ENCODE data around the gene WNT7B.

WNT7B gene

GRCh38 chr22:45927059-45927458 lies 49.9 kb downstream of the WNT7B start:
- DNase-seq (ENCODE audit: low read depth in 2 of 2) = no peak

GRCh38 chr22:45926433-45926832 lies 50.5 kb downstream of the WNT7B start:
- no peak for DNase-seq (ENCODE audit: low read depth in 2 of 2)

- DNase-seq (ENCODE audit: low read depth in 2 of 2) = no peak
Observed at GRCh38 chr22:45925811-45926351, 51.1 kb downstream of the WNT7B start.

- no peak for DNase-seq (ENCODE audit: low read depth in 2 of 2)
Observed at GRCh38 chr22:45923835-45924234, 53.1 kb downstream of the WNT7B start.

GRCh38 chr22:45923212-45923611 lies 53.8 kb downstream of the WNT7B start:
- DNase-seq (ENCODE audit: low read depth in 2 of 2) = no peak

GRCh38 chr22:45922661-45923060 lies 54.3 kb downstream of the WNT7B start:
- no peak for DNase-seq (ENCODE audit: low read depth in 2 of 2)

- no peak for DNase-seq (ENCODE audit: low read depth in 2 of 2)
Observed at GRCh38 chr22:45922256-45922655, 54.7 kb downstream of the WNT7B start.

GRCh38 chr22:45919504-45920286 lies 57.3 kb downstream of the WNT7B start:
- DNase-seq (ENCODE audit: low read depth in 2 of 2) = no peak

- DNase-seq (ENCODE audit: low read depth in 2 of 2) = no peak
Observed at GRCh38 chr22:45918459-45919370, 58.2 kb downstream of the WNT7B start.

- no peak for DNase-seq (ENCODE audit: low read depth in 2 of 2)
Observed at GRCh38 chr22:45917700-45918458, 59.1 kb downstream of the WNT7B start.

GRCh38 chr22:45917146-45917545 lies 59.8 kb downstream of the WNT7B start:
- no peak for DNase-seq (ENCODE audit: low read depth in 2 of 2)

- no peak for DNase-seq (ENCODE audit: low read depth in 2 of 2)
Observed at GRCh38 chr22:45916515-45916914, 60.4 kb downstream of the WNT7B start.

GRCh38 chr22:45915841-45916240 lies 61.1 kb downstream of the WNT7B start:
- DNase-seq (ENCODE audit: low read depth in 2 of 2) = no peak

GRCh38 chr22:45915151-45915550 lies 61.8 kb downstream of the WNT7B start:
- DNase-seq (ENCODE audit: low read depth in 2 of 2) = no peak

- no peak for DNase-seq (ENCODE audit: low read depth in 2 of 2)
Observed at GRCh38 chr22:45914309-45914708, 62.7 kb downstream of the WNT7B start.

- no peak for DNase-seq (ENCODE audit: low read depth in 2 of 2)
Observed at GRCh38 chr22:45912910-45913309, 64.1 kb downstream of the WNT7B start.

- DNase-seq (ENCODE audit: low read depth in 2 of 2) = no peak
Observed at GRCh38 chr22:45911601-45912271, 65.2 kb downstream of the WNT7B start.

- no peak for DNase-seq (ENCODE audit: low read depth in 2 of 2)
Observed at GRCh38 chr22:45910928-45911467, 66.0 kb downstream of the WNT7B start.

- no peak for DNase-seq (ENCODE audit: low read depth in 2 of 2)
Observed at GRCh38 chr22:45908961-45909360, 68.0 kb downstream of the WNT7B start.

- DNase-seq (ENCODE audit: low read depth in 2 of 2) = no peak
Observed at GRCh38 chr22:45907996-45908395, 69.0 kb downstream of the WNT7B start.

GRCh38 chr22:45907378-45907777 lies 69.6 kb downstream of the WNT7B start:
- DNase-seq (ENCODE audit: low read depth in 2 of 2) = no peak

All from stimulated activated CD8-positive, alpha-beta memory T cell treated with anti-CD3 and anti-CD28 coated beads, Interleukin-15, amount 100 ng/mL, for 48 hours (primary cell).